Measurements from ENCODE around the gene TMOD1.

Gene TMOD1

GRCh38 chr9:97568461-97569275 is 67.2 kb downstream of the TMOD1 start:
- ATAC-seq, result no peak
- TF ChIP-seq ZFP30 (CRISPR knock-in tag; IDR thresholded peaks at IDR 0.05), result no peak
- TF ChIP-seq TCF4 (CRISPR knock-in tag; IDR thresholded peaks at IDR 0.05; ENCODE audit: borderline replicate concordance), result no peak
- TF ChIP-seq, protein P1, sequence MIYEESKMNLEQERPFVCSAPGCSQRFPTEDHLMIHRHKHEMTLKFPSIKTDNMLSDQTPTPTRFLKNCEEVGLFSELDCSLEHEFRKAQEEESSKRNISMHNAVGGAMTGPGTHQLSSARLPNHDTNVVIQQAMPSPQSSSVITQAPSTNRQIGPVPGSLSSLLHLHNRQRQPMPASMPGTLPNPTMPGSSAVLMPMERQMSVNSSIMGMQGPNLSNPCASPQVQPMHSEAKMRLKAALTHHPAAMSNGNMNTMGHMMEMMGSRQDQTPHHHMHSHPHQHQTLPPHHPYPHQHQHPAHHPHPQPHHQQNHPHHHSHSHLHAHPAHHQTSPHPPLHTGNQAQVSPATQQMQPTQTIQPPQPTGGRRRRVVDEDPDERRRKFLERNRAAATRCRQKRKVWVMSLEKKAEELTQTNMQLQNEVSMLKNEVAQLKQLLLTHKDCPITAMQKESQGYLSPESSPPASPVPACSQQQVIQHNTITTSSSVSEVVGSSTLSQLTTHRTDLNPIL (CRISPR knock-in tag; IDR thresholded peaks at IDR 0.05; ENCODE audit: low read depth), result no peak
- no peak for TF ChIP-seq PATZ1 (CRISPR knock-in tag; IDR thresholded peaks at IDR 0.05; ENCODE audit: borderline replicate concordance)
- TF ChIP-seq BACH2 (CRISPR knock-in tag; IDR thresholded peaks at IDR 0.05; ENCODE audit: borderline replicate concordance), result no peak

GRCh38 chr9:97570899-97571298 is 69.4 kb downstream of the TMOD1 start:
- TF ChIP-seq TCF4 (CRISPR knock-in tag; IDR thresholded peaks at IDR 0.05; ENCODE audit: borderline replicate concordance) (no peak), BACH2 (CRISPR knock-in tag; IDR thresholded peaks at IDR 0.05; ENCODE audit: borderline replicate concordance) (no peak), OSR1 (CRISPR knock-in tag; IDR thresholded peaks at IDR 0.05) (no peak), SNAI2 (CRISPR knock-in tag; IDR thresholded peaks at IDR 0.05) (no peak), PATZ1 (CRISPR knock-in tag; IDR thresholded peaks at IDR 0.05; ENCODE audit: borderline replicate concordance) (no peak), ZNF8 (CRISPR knock-in tag; IDR thresholded peaks at IDR 0.05) (no peak), POU6F1 (CRISPR knock-in tag; IDR thresholded peaks at IDR 0.05; ENCODE audit: borderline replicate concordance, low read depth) (no peak), RARB (CRISPR knock-in tag; IDR thresholded peaks at IDR 0.05) (no peak), ESRRG (CRISPR knock-in tag; IDR thresholded peaks at IDR 0.05) (no peak)
- TF ChIP-seq, protein P1 (CRISPR knock-in tag; IDR thresholded peaks at IDR 0.05; ENCODE audit: low read depth), result no peak

GRCh38 chr9:97571664-97572063 is 70.2 kb downstream of the TMOD1 start:
- TF ChIP-seq ZNF565 (CRISPR knock-in tag; conservative IDR thresholded peaks at IDR 0.05; ENCODE audit: low read depth), result no peak
- peak; percentile 48 for ATAC-seq

More at GRCh38 chr9:97570899-97571298, 69.4 kb downstream of the TMOD1 start:
- ATAC-seq, result peak; percentile 76

- TF ChIP-seq ZNF8 (CRISPR knock-in tag; IDR thresholded peaks at IDR 0.05) (no peak), CSDC2 (CRISPR knock-in tag; IDR thresholded peaks at IDR 0.05) (no peak), BACH2 (CRISPR knock-in tag; IDR thresholded peaks at IDR 0.05; ENCODE audit: borderline replicate concordance) (no peak)
- no peak for ATAC-seq
Observed at GRCh38 chr9:97572196-97572891, 70.9 kb downstream of the TMOD1 start.

DNA sequence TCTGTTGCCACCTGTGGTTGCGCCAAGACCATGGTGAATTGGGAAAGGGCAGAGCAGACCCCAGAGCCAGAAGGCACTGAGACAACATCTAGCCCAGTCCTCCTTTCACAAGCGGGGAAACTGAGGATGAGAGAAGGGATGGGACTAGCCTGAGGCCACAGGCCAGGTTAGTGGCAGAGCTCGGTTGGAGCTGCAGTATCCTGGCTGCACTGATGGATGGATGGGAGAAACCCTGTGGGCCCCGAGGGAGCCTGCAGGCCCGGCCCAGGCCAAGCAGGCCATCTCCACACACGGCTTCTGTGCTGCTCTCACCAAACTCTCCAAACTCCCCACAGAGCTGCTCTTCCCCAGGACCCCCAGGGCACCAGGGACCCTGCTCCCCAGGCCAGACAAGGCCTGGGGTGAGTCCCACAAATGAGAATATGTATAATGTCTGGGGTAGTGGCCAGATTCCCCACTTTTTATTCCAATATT is 71.5 kb downstream of the TMOD1 start:
- no peak for ATAC-seq
- TF ChIP-seq PATZ1 (CRISPR knock-in tag; IDR thresholded peaks at IDR 0.05; ENCODE audit: borderline replicate concordance) (no peak), POU6F1 (CRISPR knock-in tag; IDR thresholded peaks at IDR 0.05; ENCODE audit: borderline replicate concordance, low read depth) (no peak), ZNF8 (CRISPR knock-in tag; IDR thresholded peaks at IDR 0.05) (no peak), TOX (CRISPR knock-in tag; IDR thresholded peaks at IDR 0.05; ENCODE audit: borderline replicate concordance) (no peak), CSDC2 (CRISPR knock-in tag; IDR thresholded peaks at IDR 0.05) (no peak)
- TF ChIP-seq, protein P1 (CRISPR knock-in tag; IDR thresholded peaks at IDR 0.05; ENCODE audit: low read depth), result no peak

All from SK-N-SH treated with all-trans-retinoic acid at 6 μM for 48 hours (cell line).